ENCODE measurements around the gene BOLA2B.

GRCh38 chr16:30186444-30186781, 7.1 kb downstream of the BOLA2B start:
- TF ChIP-seq SMC3 (conservative IDR thresholded peaks at IDR 0.05; ENCODE audit: poor library complexity) (no peak), EZH2 (IDR thresholded peaks at IDR 0.05; ENCODE audit: borderline replicate concordance, insufficient read depth, low read length, poor library complexity, severe bottlenecking) (no peak), TAF1 (IDR thresholded peaks at IDR 0.05; ENCODE audit: low read depth) (no peak), REST (IDR thresholded peaks at IDR 0.05; ENCODE audit: borderline replicate concordance) (no peak), CTCF (IDR thresholded peaks at IDR 0.05; ENCODE audit: poor library complexity, severe bottlenecking) (no peak)

Data from neural cell (in vitro differentiated cells).